Bronchial epithelial cell (primary cell): Measurements from ENCODE around the gene TPST1. TPM values are rescaled to one million over a fixed set of nuclear protein-coding genes. Genes with fewer than 3 reads are reported as not detected.
"Not testable (repeated sequence)": the region's sequence is repeated elsewhere in the genome, so short reads cannot be mapped to it uniquely, and the experiment has no call there.

ENCODE experiments used
- DNase-seq: peaks from one replicate; pipeline ENCODE4 v3.0.0-alpha.2; 2010; ENCODE audit warnings: low read depth
- FAIRE-seq: peaks from 2 replicates; lab custom pipeline; 2011; peaks lifted over from hg19 to GRCh38; lab: Jason Lieb, UNC
- H3K27me3 ChIP-seq: 2 replicates; pipeline ENCODE4 v1.5.1; 2011; ENCODE audit warnings: low read length; ENCODE audit not compliant: control insufficient read depth, insufficient read depth
- H3K36me3 ChIP-seq: 2 replicates; pipeline ENCODE4 v1.5.1; 2011; ENCODE audit warnings: low read length; ENCODE audit not compliant: control insufficient read depth, insufficient read depth
- H3K4me3 ChIP-seq: 2 replicates; pipeline ENCODE4 v1.5.1; 2011; ENCODE audit warnings: mild to moderate bottlenecking, low read depth, low read length, control low read depth
- total RNA-seq: library from RNA; depleted of rRNA; stranded (reverse); fragments of >200 nt; gene quantifications from 2 replicates; pipeline ENCODE4 v1.2.1, GENCODE V29; 2014
- TF ChIP-seq, protein P1 (sequence below): IDR thresholded peaks from 2 replicates; pipeline ENCODE4 v1.5.1; 2011; ENCODE audit warnings: mild to moderate bottlenecking, moderate library complexity, low read length, control low read depth, inconsistent platforms; ENCODE audit not compliant: insufficient read depth, severe bottlenecking

Gene TPST1
- total RNA-seq, 1 donor from 2014 or later, result 24.7 TPM

DNA sequence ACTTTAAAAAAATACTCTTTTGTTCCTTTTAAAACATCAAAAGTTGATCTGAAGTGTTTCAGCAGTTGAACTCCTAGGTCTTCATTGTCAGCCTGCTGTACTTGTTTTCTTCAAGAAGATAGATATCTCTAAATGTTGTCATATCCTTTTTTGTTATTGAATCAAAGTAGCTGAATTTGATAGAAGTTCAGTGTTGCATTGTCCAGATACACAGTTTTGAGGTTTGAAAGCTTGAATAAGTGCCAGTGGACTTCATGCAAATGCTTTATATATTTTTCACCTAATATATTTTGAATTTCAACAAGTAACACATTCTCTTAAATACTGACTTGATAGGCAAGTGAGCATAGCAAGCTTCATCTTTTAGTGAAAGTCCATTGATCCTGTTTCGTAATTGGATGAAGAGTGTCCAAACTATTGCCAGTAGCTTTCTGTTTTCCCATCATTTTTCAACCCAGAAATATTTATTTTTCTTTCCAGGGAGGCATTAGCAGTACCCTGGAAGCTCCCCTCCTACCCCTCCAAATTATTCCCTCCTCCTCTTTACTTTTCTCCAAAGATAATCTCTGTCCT, 114.4 kb downstream of the TPST1 start:
- Histone ChIP-seq H3K27me3 (no peaks in the 10 kb centered on the region), H3K36me3 (no peaks in the 10 kb centered on the region), H3K4me3 (no peak overlapping the region)
- TF ChIP-seq, protein P1, sequence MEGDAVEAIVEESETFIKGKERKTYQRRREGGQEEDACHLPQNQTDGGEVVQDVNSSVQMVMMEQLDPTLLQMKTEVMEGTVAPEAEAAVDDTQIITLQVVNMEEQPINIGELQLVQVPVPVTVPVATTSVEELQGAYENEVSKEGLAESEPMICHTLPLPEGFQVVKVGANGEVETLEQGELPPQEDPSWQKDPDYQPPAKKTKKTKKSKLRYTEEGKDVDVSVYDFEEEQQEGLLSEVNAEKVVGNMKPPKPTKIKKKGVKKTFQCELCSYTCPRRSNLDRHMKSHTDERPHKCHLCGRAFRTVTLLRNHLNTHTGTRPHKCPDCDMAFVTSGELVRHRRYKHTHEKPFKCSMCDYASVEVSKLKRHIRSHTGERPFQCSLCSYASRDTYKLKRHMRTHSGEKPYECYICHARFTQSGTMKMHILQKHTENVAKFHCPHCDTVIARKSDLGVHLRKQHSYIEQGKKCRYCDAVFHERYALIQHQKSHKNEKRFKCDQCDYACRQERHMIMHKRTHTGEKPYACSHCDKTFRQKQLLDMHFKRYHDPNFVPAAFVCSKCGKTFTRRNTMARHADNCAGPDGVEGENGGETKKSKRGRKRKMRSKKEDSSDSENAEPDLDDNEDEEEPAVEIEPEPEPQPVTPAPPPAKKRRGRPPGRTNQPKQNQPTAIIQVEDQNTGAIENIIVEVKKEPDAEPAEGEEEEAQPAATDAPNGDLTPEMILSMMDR, result no peak
- FAIRE-seq (no peak), DNase-seq (no peak)

GRCh38 chr7:66321283-66321682, 116.1 kb downstream of the TPST1 start:
- no peak for DNase-seq
- Histone ChIP-seq H3K27me3 (no peaks in the 10 kb centered on the region), H3K4me3 (no peak overlapping the region), H3K36me3 (no peaks in the 10 kb centered on the region)
- no peak for FAIRE-seq
- TF ChIP-seq, protein P1, result no peak

DNA sequence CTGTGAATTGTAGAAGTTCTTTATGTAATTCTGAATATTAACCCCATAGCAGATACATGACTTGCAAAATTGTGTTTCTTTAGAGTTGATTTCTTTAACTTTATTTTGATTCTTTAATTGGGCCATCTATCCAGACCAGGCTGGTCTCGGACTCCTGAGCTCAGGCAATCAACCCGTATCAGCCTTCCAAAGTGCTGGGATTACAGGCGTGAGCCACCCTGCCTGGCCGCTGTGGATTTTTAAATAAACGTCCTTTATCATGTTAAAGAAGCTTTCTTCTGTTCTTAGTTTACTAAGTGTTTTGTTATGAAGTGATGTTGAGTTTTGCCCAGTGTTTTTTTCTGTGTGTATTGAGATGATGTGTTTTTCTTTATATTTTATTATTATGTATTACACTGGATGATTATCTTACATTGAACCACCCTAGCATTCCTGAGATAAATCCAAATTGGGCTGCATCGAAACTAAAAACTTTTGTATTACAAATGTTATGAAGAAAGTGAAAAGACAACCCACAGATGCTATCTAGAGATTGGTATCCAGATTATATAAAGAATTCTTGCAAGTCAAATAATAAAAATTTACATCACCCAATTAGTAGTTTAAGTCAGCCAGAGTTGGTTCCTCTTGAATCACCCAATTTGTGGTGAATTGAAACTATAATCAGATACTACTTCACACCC, 118.1 kb downstream of the TPST1 start:
- no peaks in the 10 kb centered on the region for H3K36me3 ChIP-seq
- TF ChIP-seq, protein P1, result no peak
- no peaks in the 10 kb centered on the region for H3K27me3 ChIP-seq
- FAIRE-seq (no peak), DNase-seq (no peak)
- H3K4me3 ChIP-seq, result no peak overlapping the region

DNA sequence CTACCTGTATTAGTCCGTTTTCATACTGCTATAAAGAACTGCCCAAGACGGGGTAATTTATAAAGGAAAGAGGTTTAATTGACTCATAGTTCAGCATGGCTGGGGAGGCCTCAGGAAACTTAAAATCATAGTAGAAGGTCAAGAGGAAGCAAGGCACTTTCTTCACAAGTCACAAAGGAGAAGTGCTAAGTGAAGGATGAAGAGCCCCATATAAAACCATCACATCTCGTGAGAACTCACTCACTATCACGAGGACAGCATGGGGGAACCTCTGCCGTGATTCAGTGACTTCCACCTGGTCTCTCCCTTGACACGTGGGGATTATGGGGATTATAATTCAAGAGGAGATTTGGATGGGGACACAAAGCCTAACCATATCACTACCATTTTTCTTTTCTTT, 119.9 kb downstream of the TPST1 start:
- H3K27me3 ChIP-seq, H3K36me3 ChIP-seq, DNase-seq, FAIRE-seq, H3K4me3 ChIP-seq: not testable (repeated sequence)

GRCh38 chr7:66326501-66327215, 121.5 kb downstream of the TPST1 start:
- H3K36me3 ChIP-seq, result no peaks in the 10 kb centered on the region
- FAIRE-seq (no peak), DNase-seq (no peak)
- H3K27me3 ChIP-seq, result no peaks in the 10 kb centered on the region
- TF ChIP-seq, protein P1, result no peak
- no peak overlapping the region for H3K4me3 ChIP-seq

GRCh38 chr7:66330961-66331360, 125.8 kb downstream of the TPST1 start:
- FAIRE-seq (no peak), DNase-seq (no peak)
- no peak overlapping the region for H3K4me3 ChIP-seq
- TF ChIP-seq, protein P1, result no peak
- H3K36me3 ChIP-seq, result no peaks in the 10 kb centered on the region
- H3K27me3 ChIP-seq, result no peaks in the 10 kb centered on the region
